Right forelimb (tissue), 1 donor: ENCODE results near the gene ENDOV.

ENCODE experiments used
- DNase-seq: peaks from one replicate; pipeline ENCODE4 v3.0.0-alpha.2; 2018

Gene ENDOV

GRCh38 chr17:80472996-80473395 lies 58.0 kb downstream of the ENDOV start:
- DNase-seq = no peak

GRCh38 chr17:80473701-80474100 lies 58.7 kb downstream of the ENDOV start:
- no peak for DNase-seq

GRCh38 chr17:80474231-80474960 lies 59.4 kb downstream of the ENDOV start:
- DNase-seq = no peak

- DNase-seq = no peak
These were observed 60.3 kb downstream of the ENDOV start for GRCh38 chr17:80474961-80475909.

- no peak for DNase-seq
These were observed 61.2 kb downstream of the ENDOV start, which contains the start of gene NPTX1 for GRCh38 chr17:80475910-80476876. NPTX1 (minus strand) TSS chr17:80476607; CDS start chr17:80476446, 161 bp downstream.

GRCh38 chr17:80476877-80477646 lies 62.1 kb downstream of the ENDOV start:
- DNase-seq = no peak

- DNase-seq = peak; percentile 76
These were observed 62.9 kb downstream of the ENDOV start for GRCh38 chr17:80477647-80478478.

GRCh38 chr17:80478487-80479245 lies 63.7 kb downstream of the ENDOV start:
- DNase-seq = no peak

- DNase-seq = no peak
These were observed 64.2 kb downstream of the ENDOV start for GRCh38 chr17:80479246-80479566.

GRCh38 chr17:80480248-80480647 lies 65.3 kb downstream of the ENDOV start:
- DNase-seq = no peak

GRCh38 chr17:80481284-80482057 lies 66.5 kb downstream of the ENDOV start:
- DNase-seq = no peak

- no peak for DNase-seq
These were observed 67.0 kb downstream of the ENDOV start for GRCh38 chr17:80482058-80482318.

- no peak for DNase-seq
These were observed 67.8 kb downstream of the ENDOV start for GRCh38 chr17:80482555-80483308.

- DNase-seq = no peak
These were observed 70.9 kb downstream of the ENDOV start for GRCh38 chr17:80485846-80486245.

- no peak for DNase-seq
These were observed 71.7 kb downstream of the ENDOV start for GRCh38 chr17:80486692-80487091.

- DNase-seq = no peak
These were observed 72.5 kb downstream of the ENDOV start for GRCh38 chr17:80487511-80487910.
